Peyer's patch (tissue), 4 donors: ENCODE data around the gene ZNF764. TPM values are rescaled to one million over a fixed set of nuclear protein-coding genes. Genes with fewer than 3 reads are reported as not detected.
"Not testable (repeated sequence)": the region's sequence is repeated elsewhere in the genome, so short reads cannot be mapped to it uniquely, and the experiment has no call there.

ENCODE experiments used
- DNase-seq, 3 donors: peaks; one replicate each; pipeline ENCODE4 v3.0.0-alpha.2; 2017 to 2019
- H3K27ac ChIP-seq, 4 donors: fragments of 200-600 bp; sonication (generic); one replicate each; pipeline ENCODE4 v1.5.1; 2016 to 2019
- H3K27me3 ChIP-seq, 2 donors: fragments of 200-600 bp; sonication (generic); one replicate each; pipeline ENCODE4 v1.5.1; 2019
- H3K36me3 ChIP-seq, 3 donors: fragments of 200-600 bp; sonication (generic); one replicate each; pipeline ENCODE4 v1.5.1; 2016 to 2019
- H3K4me1 ChIP-seq, 4 donors: fragments of 200-600 bp; sonication (generic); one replicate each; pipeline ENCODE4 v1.5.1; 2016 to 2019
- H3K4me3 ChIP-seq, 4 donors: fragments of 200-600 bp; sonication (generic); 1 replicate in 3 of 4; 2 replicates in 1 of 4; pipeline ENCODE4 v1.5.1; 2016 to 2019; ENCODE audit warnings: mild to moderate bottlenecking in 1 of 4
- H3K9me3 ChIP-seq, 4 donors: fragments of 200-600 bp; sonication (generic); one replicate each; pipeline ENCODE4 v1.5.1; 2016 to 2019; ENCODE audit warnings: mild to moderate bottlenecking in 1 of 4
- POLR2A ChIP-seq, 2 donors: fragments of 450-650 bp; IDR thresholded peaks; one replicate each; pipeline ENCODE4 v1.5.1; 2017; ENCODE audit warnings: antibody characterized with exemption in 2 of 2, mild to moderate bottlenecking in 2 of 2, moderate library complexity in 2 of 2
- total RNA-seq, 4 donors: library from RNA; depleted of rRNA; stranded (reverse); fragments of >200 nt; gene quantifications; one replicate each; pipeline ENCODE4 v1.1.0, GENCODE V29; 2016
- TF ChIP-seq, protein P1 (sequence below), 6 experiments: fragments of 450-650 bp in 4 of 6; fragments of 200-600 bp in 2 of 6; sonication (generic) in 1 of 6; IDR thresholded peaks; one replicate each; pipeline ENCODE4 v1.5.1; 2017 to 2019; ENCODE audit warnings: antibody characterized with exemption in 6 of 6, mild to moderate bottlenecking in 3 of 6, moderate library complexity in 1 of 6

ZNF764 gene
- total RNA-seq, 4 donors from 2014 or later = 5.8 to 22.5 (median 19.8) TPM

DNA sequence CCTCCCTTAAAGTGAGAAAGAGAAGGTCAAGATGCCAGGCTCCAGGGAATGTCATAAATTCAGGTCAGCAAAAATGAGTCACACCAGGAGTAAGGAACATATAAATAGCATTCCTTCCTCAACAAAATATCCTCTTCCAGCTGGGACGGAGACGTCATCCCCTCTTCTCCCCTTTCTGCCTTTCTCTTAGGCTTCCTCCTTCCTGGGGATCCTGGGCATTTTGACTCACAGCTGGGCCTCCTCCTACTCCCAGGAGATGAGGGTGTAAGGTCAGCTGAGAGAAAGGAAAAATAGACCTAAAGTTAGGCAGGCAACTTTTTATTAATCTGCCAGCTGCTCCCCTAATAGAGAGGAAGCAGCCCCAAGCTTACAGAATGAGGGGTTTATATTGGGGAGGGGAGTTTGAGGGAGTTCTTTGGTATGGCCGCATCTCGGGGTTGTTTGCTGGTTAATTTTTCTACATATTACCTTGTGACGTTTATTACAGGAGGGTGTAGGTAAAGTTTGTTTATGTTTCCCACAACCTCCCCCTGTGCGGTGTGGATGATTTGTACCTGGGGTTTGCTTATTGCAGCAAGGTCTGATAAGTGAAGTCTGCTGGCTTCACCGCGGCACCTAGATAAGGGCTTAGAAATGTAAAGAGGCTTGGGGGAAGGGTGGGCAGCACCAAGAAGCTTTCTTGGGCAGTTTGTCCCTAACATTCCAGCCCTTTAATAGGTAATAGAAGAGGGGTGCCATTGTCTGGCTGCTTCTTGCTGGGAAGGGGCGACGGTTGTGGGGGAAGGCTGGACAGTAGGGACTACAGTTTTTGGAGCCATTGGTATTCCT, 16.5 kb downstream of the ZNF764 start:
- Histone ChIP-seq H3K36me3 (no peaks in the 10 kb centered on the region), H3K4me3 (no peak overlapping the region), H3K9me3 (no peaks in the 10 kb centered on the region), H3K27ac (peak overlapping the region in 1 of 4 donors; percentile 45), H3K27me3 (no peaks in the 10 kb centered on the region), H3K4me1 (peaks cover 0 to 18% (median 0%) of the 10 kb centered on the region in 4 donors)
- TF ChIP-seq, protein P1, sequence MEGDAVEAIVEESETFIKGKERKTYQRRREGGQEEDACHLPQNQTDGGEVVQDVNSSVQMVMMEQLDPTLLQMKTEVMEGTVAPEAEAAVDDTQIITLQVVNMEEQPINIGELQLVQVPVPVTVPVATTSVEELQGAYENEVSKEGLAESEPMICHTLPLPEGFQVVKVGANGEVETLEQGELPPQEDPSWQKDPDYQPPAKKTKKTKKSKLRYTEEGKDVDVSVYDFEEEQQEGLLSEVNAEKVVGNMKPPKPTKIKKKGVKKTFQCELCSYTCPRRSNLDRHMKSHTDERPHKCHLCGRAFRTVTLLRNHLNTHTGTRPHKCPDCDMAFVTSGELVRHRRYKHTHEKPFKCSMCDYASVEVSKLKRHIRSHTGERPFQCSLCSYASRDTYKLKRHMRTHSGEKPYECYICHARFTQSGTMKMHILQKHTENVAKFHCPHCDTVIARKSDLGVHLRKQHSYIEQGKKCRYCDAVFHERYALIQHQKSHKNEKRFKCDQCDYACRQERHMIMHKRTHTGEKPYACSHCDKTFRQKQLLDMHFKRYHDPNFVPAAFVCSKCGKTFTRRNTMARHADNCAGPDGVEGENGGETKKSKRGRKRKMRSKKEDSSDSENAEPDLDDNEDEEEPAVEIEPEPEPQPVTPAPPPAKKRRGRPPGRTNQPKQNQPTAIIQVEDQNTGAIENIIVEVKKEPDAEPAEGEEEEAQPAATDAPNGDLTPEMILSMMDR (IDR thresholded peaks at IDR 0.05) = no peak
- TF ChIP-seq POLR2A (IDR thresholded peaks at IDR 0.05) = no peak
- DNase-seq = no peak

DNA sequence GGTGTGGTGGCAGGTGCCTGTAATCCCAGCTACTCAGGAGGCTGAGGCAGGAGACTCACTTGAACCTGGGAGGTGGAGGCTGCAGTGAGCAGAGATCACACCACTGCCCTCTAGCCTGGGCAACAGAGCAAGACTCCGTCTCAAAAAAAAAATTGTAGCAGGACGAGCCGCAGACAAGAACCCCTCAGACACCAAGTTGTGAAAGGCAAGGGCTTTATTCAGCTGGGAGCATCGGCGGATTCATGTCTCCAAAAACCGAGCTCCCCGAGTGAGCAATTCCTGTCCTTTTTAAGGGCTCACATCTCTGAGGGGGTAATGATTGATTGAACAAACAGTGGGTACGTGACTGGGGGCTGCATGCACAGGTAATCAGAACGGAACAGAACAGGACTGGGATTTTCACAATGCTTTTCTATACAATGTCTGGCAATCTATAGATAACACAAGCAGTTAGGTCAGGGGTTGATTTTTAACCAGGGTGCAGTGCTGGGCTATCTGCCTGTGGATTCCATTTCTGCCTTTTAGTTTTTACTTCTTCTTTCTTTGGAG, 17.2 kb downstream of the ZNF764 start:
- not testable (repeated sequence) for H3K36me3 ChIP-seq, H3K27me3 ChIP-seq, DNase-seq, H3K4me3 ChIP-seq, H3K9me3 ChIP-seq
- Histone ChIP-seq H3K27ac (peak overlapping the region in 1 of 4 donors; percentile 45), H3K4me1 (peaks cover 0 to 20% (median 0%) of the 10 kb centered on the region in 4 donors)

DNA sequence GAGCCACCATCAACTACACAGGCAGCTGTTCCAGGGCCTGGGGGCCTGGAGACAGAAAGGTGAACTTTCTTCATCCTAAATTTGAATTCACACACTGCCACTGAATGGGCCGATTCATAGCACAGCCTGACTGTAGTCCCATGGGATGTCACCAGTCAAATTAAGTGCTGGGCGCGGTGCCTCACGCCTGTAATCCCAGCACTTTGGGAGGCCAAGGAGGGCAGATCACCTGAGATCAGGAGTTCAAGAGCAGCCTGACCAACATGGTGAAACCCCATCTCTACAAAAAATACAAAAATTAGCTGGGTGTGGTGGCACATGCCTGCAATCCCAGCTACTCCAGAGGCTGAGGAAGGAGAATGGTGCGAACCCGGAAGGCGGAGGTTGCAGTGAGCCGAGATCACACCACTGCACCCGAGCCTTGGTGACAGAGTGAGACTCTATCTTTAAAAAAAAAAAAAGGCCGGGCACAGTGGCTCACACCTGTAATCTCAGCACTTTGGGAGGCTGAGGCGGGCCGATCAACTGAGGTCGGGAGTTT, 18.1 kb downstream of the ZNF764 start:
- H3K27ac ChIP-seq = not testable (repeated sequence)
- peaks cover 0 to 25% (median 0%) of the 10 kb centered on the region in 4 donors for H3K4me1 ChIP-seq

DNA sequence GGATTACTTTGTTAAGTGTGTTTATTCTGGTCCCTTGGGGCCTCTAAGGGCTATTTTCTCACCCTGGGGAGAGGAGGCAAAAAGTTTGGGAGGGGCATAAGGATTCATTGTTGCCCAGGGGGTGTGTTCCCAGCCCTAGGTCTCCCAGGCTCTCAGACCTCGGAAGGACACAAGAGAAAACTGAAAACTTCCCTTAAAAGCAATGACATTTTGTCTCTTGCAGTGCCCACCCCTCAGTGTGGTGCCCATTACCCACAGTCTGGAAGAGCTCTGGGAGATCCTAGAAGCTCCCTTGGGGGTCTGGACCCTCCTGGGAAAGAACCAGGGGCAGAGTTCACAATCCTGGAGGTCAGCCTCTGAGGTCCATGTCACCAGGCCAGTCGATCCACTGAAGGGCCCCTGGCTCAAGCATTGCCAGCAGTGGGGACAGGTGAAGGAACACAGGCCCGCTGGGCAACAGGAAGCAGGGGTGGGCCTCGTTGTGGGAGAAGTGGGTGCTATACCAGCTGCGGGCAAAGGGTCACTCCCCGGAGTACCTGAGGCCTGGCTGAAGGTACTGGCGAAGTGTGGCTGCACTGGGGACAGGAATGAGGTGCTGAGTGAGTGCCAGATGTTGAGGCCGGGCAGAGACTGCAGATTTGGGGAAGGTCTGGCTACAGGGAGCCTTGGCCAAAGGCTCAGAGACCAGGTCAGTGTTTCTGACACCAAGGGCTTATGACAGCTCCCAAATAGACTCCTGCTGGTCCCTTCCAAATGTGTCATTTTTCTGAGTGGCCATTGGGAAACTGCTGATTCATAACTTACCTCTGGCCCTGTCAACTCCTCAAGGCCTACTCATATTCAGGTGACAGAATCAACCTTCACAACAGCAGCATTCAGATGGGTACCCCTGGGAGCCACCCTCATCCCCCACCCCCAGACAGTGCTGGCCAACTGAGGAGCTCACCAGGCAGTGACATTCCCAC, 18.9 kb downstream of the ZNF764 start:
- H3K36me3 ChIP-seq = no peaks in the 10 kb centered on the region
- H3K27me3 ChIP-seq = no peaks in the 10 kb centered on the region
- TF ChIP-seq, protein P1 (IDR thresholded peaks at IDR 0.05) = no peak
- no peak for TF ChIP-seq POLR2A (IDR thresholded peaks at IDR 0.05)
- no peak for DNase-seq
- no peaks in the 10 kb centered on the region for H3K9me3 ChIP-seq
- no peak overlapping the region for H3K27ac ChIP-seq
- no peak overlapping the region for H3K4me3 ChIP-seq
- H3K4me1 ChIP-seq = peaks cover 0 to 25% (median 0%) of the 10 kb centered on the region in 4 donors

More for the DNA sequence above, 18.1 kb downstream of the ZNF764 start:
- DNase-seq, H3K36me3 ChIP-seq, H3K27me3 ChIP-seq, H3K4me3 ChIP-seq, H3K9me3 ChIP-seq: not testable (repeated sequence)

DNA sequence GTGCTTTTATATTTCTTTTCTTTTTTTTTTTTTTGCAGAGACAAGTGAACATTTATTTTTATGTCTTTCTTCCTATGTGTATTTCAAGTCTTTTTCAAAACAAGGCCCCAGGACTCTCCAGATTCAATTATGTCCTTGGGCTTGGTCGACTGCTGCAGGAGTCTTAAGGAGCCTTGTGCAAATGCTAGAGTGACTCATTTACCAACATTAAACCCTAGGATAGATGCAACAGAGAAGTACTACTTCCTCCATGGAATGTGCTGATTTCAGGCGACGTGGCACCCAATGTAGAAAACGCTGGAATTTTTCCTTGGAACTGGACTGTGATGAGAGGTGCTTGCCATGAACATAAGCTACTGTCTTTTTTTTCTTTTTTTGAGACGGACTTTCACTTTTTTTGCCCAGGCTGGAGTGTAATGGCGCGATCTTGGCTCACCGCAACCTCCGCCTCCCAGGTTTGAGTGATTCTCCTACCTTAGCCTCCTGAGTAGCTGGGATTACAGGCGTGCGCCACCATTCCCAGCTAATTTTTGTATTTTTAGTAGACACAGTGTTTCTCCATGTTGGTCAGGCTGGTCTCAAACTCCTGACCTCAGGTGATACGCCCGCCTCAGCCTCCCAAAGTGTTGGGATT, 21.7 kb downstream of the ZNF764 start:
- peaks cover 0 to 12% (median 0%) of the 10 kb centered on the region in 3 donors for H3K36me3 ChIP-seq
- H3K9me3 ChIP-seq, H3K4me3 ChIP-seq, H3K27me3 ChIP-seq, DNase-seq: not testable (repeated sequence)
- peak overlapping the region in 1 of 4 donors; percentile 96 for H3K27ac ChIP-seq
- peaks cover 0 to 27% (median 0%) of the 10 kb centered on the region in 4 donors for H3K4me1 ChIP-seq

DNA sequence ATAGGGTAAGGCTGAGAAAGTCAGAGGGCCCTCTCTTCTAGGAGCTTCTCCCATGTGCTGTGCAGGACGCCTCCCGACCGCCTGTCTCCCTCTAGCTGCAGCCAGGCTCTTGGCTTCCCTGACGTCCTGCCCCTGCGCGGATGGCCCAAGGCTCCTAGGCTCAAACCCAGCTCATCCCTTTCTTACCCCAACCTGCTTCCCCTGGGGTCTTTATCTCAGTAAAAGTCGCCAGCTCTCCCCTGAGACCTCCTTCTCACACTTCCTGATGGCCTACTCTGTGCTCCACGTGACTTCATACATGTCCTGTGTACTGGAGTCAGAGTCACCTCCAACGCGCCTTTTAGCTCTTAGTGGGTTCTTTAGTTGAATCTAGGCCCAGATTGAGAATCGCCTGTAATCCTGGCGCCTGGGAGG, 22.4 kb downstream of the ZNF764 start:
- peak; percentile 79 to 91 (median 81) for DNase-seq
- Histone ChIP-seq H3K27me3 (no peaks in the 10 kb centered on the region), H3K36me3 (peaks cover 0 to 12% (median 0%) of the 10 kb centered on the region in 3 donors), H3K27ac (peak overlapping the region; percentile 90 to 96 (median 94)), H3K4me1 (peaks cover 0 to 20% (median 0%) of the 10 kb centered on the region in 4 donors), H3K9me3 (no peaks in the 10 kb centered on the region), H3K4me3 (peak overlapping the region; percentile 54 to 79 (median 72))
- TF ChIP-seq POLR2A (IDR thresholded peaks at IDR 0.05) = no peak
- TF ChIP-seq, protein P1 (IDR thresholded peaks at IDR 0.05) = peak; percentile 15 to 84 (median 66)
